LNCaP clone FGC (cell line): ENCODE measurements around the gene SIVA1.

Experiments used
- DNase-seq: peaks from one replicate; pipeline ENCODE4 v3.0.0-alpha.2; 2011; ENCODE audit warnings: low read depth
- H3K4me3 ChIP-seq: 2 replicates; pipeline ENCODE4 v1.5.1; 2011; ENCODE audit warnings: mild to moderate bottlenecking, low read depth, low read length, control low read depth
- TF ChIP-seq, protein P1 (sequence below): IDR thresholded peaks from 2 replicates; pipeline ENCODE4 v1.5.1; 2012; ENCODE audit warnings: mild to moderate bottlenecking; ENCODE audit not compliant: control insufficient read depth, insufficient read depth; ENCODE audit errors: extremely low read depth

The SIVA1 gene

GRCh38 chr14:104768437-104769323 lies 15.7 kb downstream of the SIVA1 start:
- no peak overlapping the region for H3K4me3 ChIP-seq

GRCh38 chr14:104769324-104770071 lies 16.6 kb downstream of the SIVA1 start:
- H3K4me3 ChIP-seq: no peak overlapping the region
- TF ChIP-seq, protein P1, sequence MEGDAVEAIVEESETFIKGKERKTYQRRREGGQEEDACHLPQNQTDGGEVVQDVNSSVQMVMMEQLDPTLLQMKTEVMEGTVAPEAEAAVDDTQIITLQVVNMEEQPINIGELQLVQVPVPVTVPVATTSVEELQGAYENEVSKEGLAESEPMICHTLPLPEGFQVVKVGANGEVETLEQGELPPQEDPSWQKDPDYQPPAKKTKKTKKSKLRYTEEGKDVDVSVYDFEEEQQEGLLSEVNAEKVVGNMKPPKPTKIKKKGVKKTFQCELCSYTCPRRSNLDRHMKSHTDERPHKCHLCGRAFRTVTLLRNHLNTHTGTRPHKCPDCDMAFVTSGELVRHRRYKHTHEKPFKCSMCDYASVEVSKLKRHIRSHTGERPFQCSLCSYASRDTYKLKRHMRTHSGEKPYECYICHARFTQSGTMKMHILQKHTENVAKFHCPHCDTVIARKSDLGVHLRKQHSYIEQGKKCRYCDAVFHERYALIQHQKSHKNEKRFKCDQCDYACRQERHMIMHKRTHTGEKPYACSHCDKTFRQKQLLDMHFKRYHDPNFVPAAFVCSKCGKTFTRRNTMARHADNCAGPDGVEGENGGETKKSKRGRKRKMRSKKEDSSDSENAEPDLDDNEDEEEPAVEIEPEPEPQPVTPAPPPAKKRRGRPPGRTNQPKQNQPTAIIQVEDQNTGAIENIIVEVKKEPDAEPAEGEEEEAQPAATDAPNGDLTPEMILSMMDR: no peak
- DNase-seq: no peak

More at GRCh38 chr14:104768437-104769323, 15.7 kb downstream of the SIVA1 start:
- TF ChIP-seq, protein P1: peak; percentile 98
- no peak for DNase-seq

DNA sequence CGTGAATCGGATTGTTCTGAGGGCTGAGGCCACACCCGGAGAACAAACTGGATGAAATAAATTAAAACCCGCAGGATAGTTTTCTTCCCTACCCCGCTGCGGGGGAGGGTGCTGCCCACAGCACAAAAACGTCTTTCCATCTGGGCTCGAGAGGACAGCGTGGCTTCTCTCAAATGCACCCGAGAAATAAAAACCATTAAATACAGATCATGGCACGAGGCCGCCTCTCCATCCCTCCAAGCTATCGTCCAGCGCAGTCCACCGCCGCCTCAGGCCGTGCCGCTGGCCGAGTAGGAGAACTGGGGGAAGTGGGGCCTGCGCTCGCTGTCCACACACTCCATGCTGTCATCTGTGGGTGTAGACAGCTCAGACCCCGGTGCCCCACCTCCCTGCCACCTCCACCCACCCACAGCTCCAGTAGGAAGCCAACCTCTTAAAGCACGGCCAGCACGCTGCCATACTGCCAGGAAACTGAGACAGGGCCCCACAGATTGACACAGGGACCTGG lies 17.2 kb downstream of the SIVA1 start:
- TF ChIP-seq, protein P1: no peak
- no peak overlapping the region for H3K4me3 ChIP-seq
- no peak for DNase-seq

- TF ChIP-seq, protein P1: 0 out of 2 replicates have a peak, but pooled peaks have one; percentile 11
- H3K4me3 ChIP-seq: no peak overlapping the region
- no peak for DNase-seq
Measured at GRCh38 chr14:104770851-104771272, 17.9 kb downstream of the SIVA1 start.

GRCh38 chr14:104771374-104771773 lies 18.4 kb downstream of the SIVA1 start:
- DNase-seq: no peak
- H3K4me3 ChIP-seq: no peak overlapping the region
- TF ChIP-seq, protein P1: no peak

- no peak for DNase-seq
- TF ChIP-seq, protein P1: no peak
- no peak overlapping the region for H3K4me3 ChIP-seq
Measured at GRCh38 chr14:104771918-104772706, 19.2 kb downstream of the SIVA1 start.
